ENCODE results near the gene C16orf89. TPM values are rescaled to one million over a fixed set of nuclear protein-coding genes. Genes with fewer than 3 reads are reported as not detected.

The C16orf89 gene
- polyA plus RNA-seq, 1 of the 3 experiments (the other 2 are of a cell fraction): not detected

GRCh38 chr16:5059386-5060072 is 6.2 kb downstream of the C16orf89 start:
- no peaks in the 10 kb centered on the region for H3K36me3 ChIP-seq (replicated peaks in 1 of 2; ENCODE audit: control insufficient read depth in 1 of 2, insufficient read depth in 2 of 2, low read length in 1 of 2)
- CTCF ChIA-PET: interaction anchor here (1.6 kb wide), 1 partner anchor 33 kb away, joined by 5 read pairs; no protein-coding TSS in a partner anchor
- WGBS (ENCODE audit: low lambda C conversion rate): 53% methylated on average over 3 of the region's 6 CpGs

More at GRCh38 chr16:5059386-5060072, 6.2 kb downstream of the C16orf89 start:
- Histone ChIP-seq H3K79me2 (ENCODE audit: insufficient read depth) (no peaks in the 10 kb centered on the region), H4K20me1 (ENCODE audit: insufficient read depth) (no peaks in the 10 kb centered on the region), H3K4me2 (no peak overlapping the region), H3K4me3 (ENCODE audit: low read depth in 2 of 2, low read length in 1 of 2) (no peak overlapping the region), H3K4me1 (ENCODE audit: control insufficient read depth in 1 of 2, insufficient read depth in 2 of 2, low read depth in 1 of 2, low read length in 1 of 2) (no peaks in the 10 kb centered on the region), H3K9ac (no peak overlapping the region), H3K27me3 (ENCODE audit: insufficient read depth) (peaks cover 26% of the 10 kb centered on the region), H3K9me3 (no peaks in the 10 kb centered on the region), H3K9me2 (no peaks in the 10 kb centered on the region), H2AFZ (ENCODE audit: low read depth) (no peak overlapping the region), H3K27ac (ENCODE audit: low read depth in 2 of 2, low read length in 1 of 2) (no peak overlapping the region), H3F3A (replicated peaks; ENCODE audit: insufficient read depth) (no peaks in the 10 kb centered on the region)
- POLR2A ChIA-PET: no interaction called here
- TF ChIP-seq MEF2A (IDR thresholded peaks at IDR 0.05; ENCODE audit: borderline replicate concordance, low read depth): no peak
- no peak for TF ChIP-seq TAF1 (IDR thresholded peaks at IDR 0.05; ENCODE audit: borderline replicate concordance, low read depth, low read length)
- TF ChIP-seq SIN3A (IDR thresholded peaks at IDR 0.05; ENCODE audit: borderline replicate concordance, low read depth, low read length): no peak
- TF ChIP-seq FOSL2 (IDR thresholded peaks at IDR 0.05; ENCODE audit: borderline replicate concordance, low read depth): no peak
- no peak for TF ChIP-seq NFIC (IDR thresholded peaks at IDR 0.05; ENCODE audit: borderline replicate concordance)
- TF ChIP-seq, protein P1, sequence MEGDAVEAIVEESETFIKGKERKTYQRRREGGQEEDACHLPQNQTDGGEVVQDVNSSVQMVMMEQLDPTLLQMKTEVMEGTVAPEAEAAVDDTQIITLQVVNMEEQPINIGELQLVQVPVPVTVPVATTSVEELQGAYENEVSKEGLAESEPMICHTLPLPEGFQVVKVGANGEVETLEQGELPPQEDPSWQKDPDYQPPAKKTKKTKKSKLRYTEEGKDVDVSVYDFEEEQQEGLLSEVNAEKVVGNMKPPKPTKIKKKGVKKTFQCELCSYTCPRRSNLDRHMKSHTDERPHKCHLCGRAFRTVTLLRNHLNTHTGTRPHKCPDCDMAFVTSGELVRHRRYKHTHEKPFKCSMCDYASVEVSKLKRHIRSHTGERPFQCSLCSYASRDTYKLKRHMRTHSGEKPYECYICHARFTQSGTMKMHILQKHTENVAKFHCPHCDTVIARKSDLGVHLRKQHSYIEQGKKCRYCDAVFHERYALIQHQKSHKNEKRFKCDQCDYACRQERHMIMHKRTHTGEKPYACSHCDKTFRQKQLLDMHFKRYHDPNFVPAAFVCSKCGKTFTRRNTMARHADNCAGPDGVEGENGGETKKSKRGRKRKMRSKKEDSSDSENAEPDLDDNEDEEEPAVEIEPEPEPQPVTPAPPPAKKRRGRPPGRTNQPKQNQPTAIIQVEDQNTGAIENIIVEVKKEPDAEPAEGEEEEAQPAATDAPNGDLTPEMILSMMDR (IDR thresholded peaks at IDR 0.05): no peak
- TF ChIP-seq MXI1 (IDR thresholded peaks at IDR 0.05; ENCODE audit: low read depth, low read length): no peak
- TF ChIP-seq, protein P2, sequence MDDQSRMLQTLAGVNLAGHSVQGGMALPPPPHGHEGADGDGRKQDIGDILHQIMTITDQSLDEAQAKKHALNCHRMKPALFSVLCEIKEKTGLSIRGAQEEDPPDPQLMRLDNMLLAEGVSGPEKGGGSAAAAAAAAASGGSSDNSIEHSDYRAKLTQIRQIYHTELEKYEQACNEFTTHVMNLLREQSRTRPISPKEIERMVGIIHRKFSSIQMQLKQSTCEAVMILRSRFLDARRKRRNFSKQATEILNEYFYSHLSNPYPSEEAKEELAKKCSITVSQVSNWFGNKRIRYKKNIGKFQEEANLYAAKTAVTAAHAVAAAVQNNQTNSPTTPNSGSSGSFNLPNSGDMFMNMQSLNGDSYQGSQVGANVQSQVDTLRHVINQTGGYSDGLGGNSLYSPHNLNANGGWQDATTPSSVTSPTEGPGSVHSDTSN (IDR thresholded peaks at IDR 0.05): no peak
- no peak for TF ChIP-seq EP300 (IDR thresholded peaks at IDR 0.05; ENCODE audit: borderline replicate concordance in 1 of 2, low read depth in 1 of 2, low read length in 1 of 2)
- no peak for TF ChIP-seq GABPA (IDR thresholded peaks at IDR 0.05; ENCODE audit: low read depth)
- TF ChIP-seq MAX (IDR thresholded peaks at IDR 0.05; ENCODE audit: low read depth): no peak
- TF ChIP-seq USF2 (IDR thresholded peaks at IDR 0.05; ENCODE audit: borderline replicate concordance, low read depth, low read length): no peak
- no peak for TF ChIP-seq CHD2 (IDR thresholded peaks at IDR 0.05; ENCODE audit: low read length, partially characterized antibody)
- no peak for TF ChIP-seq EZH2phosphoT487 (IDR thresholded peaks at IDR 0.05; ENCODE audit: borderline replicate concordance, low read depth)
- no peak for TF ChIP-seq SMC3 (IDR thresholded peaks at IDR 0.05; ENCODE audit: low read depth, low read length)
- DNase-seq: no peak

Measured in SK-N-SH (cell line).